Measurements from ENCODE around the gene CALY. TPM values are rescaled to one million over a fixed set of nuclear protein-coding genes. Genes with fewer than 3 reads are reported as not detected.
"Not testable (repeated sequence)": the region's sequence is repeated elsewhere in the genome, so short reads cannot be mapped to it uniquely, and the experiment has no call there.

Gene CALY
- total RNA-seq, 2 experiments from 2014 or later = not detected

- H3K9me3 Mint-ChIP-seq; DNase-seq; CTCF ChIA-PET; H3K36me3 Mint-ChIP-seq (ENCODE audit: low read depth); H3K27me3 Mint-ChIP-seq; H3K27ac Mint-ChIP-seq: not testable (repeated sequence)
- H3K4me3 Mint-ChIP-seq = peak overlapping the region; percentile 46
- peaks cover 24% of the 10 kb centered on the region for H3K4me1 Mint-ChIP-seq
- POLR2A ChIA-PET = interaction anchor here (6.2 kb wide), 1 partner anchor 14 kb away, joined by 68 read pairs; no protein-coding TSS in a partner anchor
Measured at GRCh38 chr10:133376183-133376582, 39.5 kb upstream of the CALY start.

- POLR2A ChIA-PET = interaction anchor here (0.7 to 6.2 kb wide), 2 partner anchors 15 to 23 kb away, joined by 3 to 68 read pairs; no protein-coding TSS in a partner anchor
- Mint-ChIP-seq H3K36me3 (ENCODE audit: low read depth) (no peaks in the 10 kb centered on the region), H3K9me3 (no peaks in the 10 kb centered on the region), H3K4me3 (no peak overlapping the region), H3K27me3 (peaks cover 8% of the 10 kb centered on the region), H3K27ac (no peak overlapping the region), H3K4me1 (peaks cover 24% of the 10 kb centered on the region)
- CTCF ChIA-PET = no interaction called here
- no peak for DNase-seq
Measured at GRCh38 chr10:133375357-133376115, 38.8 kb upstream of the CALY start.

- peak within 1 kb of the TSS; percentile 21 for H3K27ac Mint-ChIP-seq
- H3K4me3 Mint-ChIP-seq = peak within 1 kb of the TSS; percentile 73
- CTCF ChIA-PET = interaction anchor here (0.6 to 1.0 kb wide), 2 partner anchors 17 to 44 kb away, joined by 3 read pairs; no protein-coding TSS in a partner anchor
Measured at GRCh38 chr10:133373174-133374090, 36.7 kb upstream of the CALY start, which contains the start of gene ECHS1. Gene ECHS1, minus strand, starts transcription at chr10:133373354. Its CDS starts 21 bp downstream, at chr10:133373333.

GRCh38 chr10:133372507-133372906 lies 35.8 kb upstream of the CALY start:
- no peaks in the 10 kb centered on the region for H3K9me3 Mint-ChIP-seq
- H3K27ac Mint-ChIP-seq = no peak overlapping the region
- H3K4me3 Mint-ChIP-seq = peak overlapping the region; percentile 72
- H3K36me3 Mint-ChIP-seq (ENCODE audit: low read depth) = peaks cover 4% of the 10 kb centered on the region
- no peak for DNase-seq
- H3K27me3 Mint-ChIP-seq = peaks cover 8% of the 10 kb centered on the region
- H3K4me1 Mint-ChIP-seq = peaks cover 24% of the 10 kb centered on the region
- POLR2A ChIA-PET = interaction anchor here (1.0 to 1.8 kb wide), 6 partner anchors 15 to 22 kb away, joined by 3 to 12 read pairs (median 5); partner anchors contain the start of genes FUOM and MTG1
- CTCF ChIA-PET = no interaction called here

More at GRCh38 chr10:133373174-133374090, 36.7 kb upstream of the CALY start, which contains the start of gene ECHS1:
- POLR2A ChIA-PET = interaction anchor here (1.0 to 1.8 kb wide), 7 partner anchors 12 to 21 kb away, joined by 3 to 12 read pairs (median 5); partner anchors contain the start of genes FUOM and MTG1
- peaks cover 24% of the 10 kb centered on the region for H3K4me1 Mint-ChIP-seq
- peaks cover 4% of the 10 kb centered on the region for H3K36me3 Mint-ChIP-seq (ENCODE audit: low read depth)
- no peaks in the 10 kb centered on the region for H3K9me3 Mint-ChIP-seq
- DNase-seq = peak; percentile 96
- H3K27me3 Mint-ChIP-seq = peaks cover 8% of the 10 kb centered on the region

- peak overlapping the region; percentile 38 for H3K4me3 Mint-ChIP-seq
- POLR2A ChIA-PET = interaction anchor here (1.3 to 1.4 kb wide), 2 partner anchors 9 to 20 kb away, joined by 3 to 4 read pairs; no protein-coding TSS in a partner anchor
- peaks cover 17% of the 10 kb centered on the region for H3K4me1 Mint-ChIP-seq
- CTCF ChIA-PET = no interaction called here
- DNase-seq = no peak
- H3K36me3 Mint-ChIP-seq (ENCODE audit: low read depth) = peaks cover 4% of the 10 kb centered on the region
- no peak overlapping the region for H3K27ac Mint-ChIP-seq
- no peaks in the 10 kb centered on the region for H3K9me3 Mint-ChIP-seq
- peaks cover 1% of the 10 kb centered on the region for H3K27me3 Mint-ChIP-seq
Measured at GRCh38 chr10:133370030-133370786, 33.5 kb upstream of the CALY start.

- Mint-ChIP-seq H3K4me3 (no peak overlapping the region), H3K27ac (no peak overlapping the region), H3K9me3 (no peaks in the 10 kb centered on the region), H3K27me3 (no peaks in the 10 kb centered on the region), H3K4me1 (peaks cover 8% of the 10 kb centered on the region), H3K36me3 (ENCODE audit: low read depth) (peaks cover 4% of the 10 kb centered on the region)
- DNase-seq = no peak
- ChIA-PET CTCF (interaction anchor here (0.8 kb wide), 1 partner anchor 38 kb away, joined by 3 read pairs; no protein-coding TSS in a partner anchor), POLR2A (no interaction called here)
Measured at GRCh38 chr10:133368153-133368552, 31.5 kb upstream of the CALY start.

GRCh38 chr10:133367461-133367860 lies 30.8 kb upstream of the CALY start:
- DNase-seq; H3K4me1 Mint-ChIP-seq; H3K4me3 Mint-ChIP-seq; POLR2A ChIA-PET; H3K27me3 Mint-ChIP-seq; H3K27ac Mint-ChIP-seq; H3K9me3 Mint-ChIP-seq; H3K36me3 Mint-ChIP-seq (ENCODE audit: low read depth): not testable (repeated sequence)
- CTCF ChIA-PET = interaction anchor here (0.5 kb wide), 1 partner anchor 38 kb away, joined by 3 read pairs; no protein-coding TSS in a partner anchor

GRCh38 chr10:133366751-133367150 lies 30.1 kb upstream of the CALY start:
- ChIA-PET POLR2A (no interaction called here), CTCF (interaction anchor here (0.5 kb wide), 1 partner anchor 37 kb away, joined by 3 read pairs; no protein-coding TSS in a partner anchor)
- Mint-ChIP-seq H3K27me3 (no peaks in the 10 kb centered on the region), H3K36me3 (ENCODE audit: low read depth) (peaks cover 4% of the 10 kb centered on the region), H3K4me3 (no peak overlapping the region), H3K27ac (no peak overlapping the region), H3K4me1 (peaks cover 3% of the 10 kb centered on the region), H3K9me3 (no peaks in the 10 kb centered on the region)
- no peak for DNase-seq

- Mint-ChIP-seq H3K4me1 (no peaks in the 10 kb centered on the region), H3K27ac (no peak overlapping the region), H3K27me3 (no peaks in the 10 kb centered on the region), H3K9me3 (no peaks in the 10 kb centered on the region), H3K36me3 (ENCODE audit: low read depth) (peaks cover 4% of the 10 kb centered on the region), H3K4me3 (no peak overlapping the region)
- ChIA-PET POLR2A (no interaction called here), CTCF (no interaction called here)
- no peak for DNase-seq
Measured at GRCh38 chr10:133366130-133366478, 29.4 kb upstream of the CALY start.

GRCh38 chr10:133365461-133366129 lies 28.9 kb upstream of the CALY start:
- H3K27me3 Mint-ChIP-seq = no peaks in the 10 kb centered on the region
- H3K4me3 Mint-ChIP-seq = no peak overlapping the region
- H3K36me3 Mint-ChIP-seq (ENCODE audit: low read depth) = peaks cover 4% of the 10 kb centered on the region
- no peak for DNase-seq
- H3K9me3 Mint-ChIP-seq = no peaks in the 10 kb centered on the region
- no peaks in the 10 kb centered on the region for H3K4me1 Mint-ChIP-seq
- no peak overlapping the region for H3K27ac Mint-ChIP-seq
- POLR2A ChIA-PET = no interaction called here
- CTCF ChIA-PET = no interaction called here

- Mint-ChIP-seq H3K27me3 (no peaks in the 10 kb centered on the region), H3K4me3 (no peak overlapping the region)
- CTCF ChIA-PET = no interaction called here
Measured at GRCh38 chr10:133364645-133365431, 28.1 kb upstream of the CALY start.

More at GRCh38 chr10:133364645-133365431, 28.1 kb upstream of the CALY start:
- Mint-ChIP-seq H3K36me3 (ENCODE audit: low read depth) (peaks cover 4% of the 10 kb centered on the region), H3K9me3 (no peaks in the 10 kb centered on the region), H3K4me1 (no peaks in the 10 kb centered on the region), H3K27ac (no peak overlapping the region)
- POLR2A ChIA-PET = no interaction called here
- DNase-seq = no peak

All from activated CD4-positive, alpha-beta memory T cell treated with anti-CD3 and anti-CD28 coated beads, Interleukin-2, amount 10 ng/mL, durations not matched to agents 7 days and 5 days (primary cell).